ENCODE results near the gene SGMS1.
A peak's percentile ranks its signal among the peaks of the same experiment; 100 is the strongest.
"Not testable (repeated sequence)": the region's sequence is repeated elsewhere in the genome, so short reads cannot be mapped to it uniquely, and the experiment has no call there.

SGMS1 gene

GRCh38 chr10:50384238-50384637, 239.5 kb downstream of the SGMS1 start:
- Histone ChIP-seq H3K27me3 (ENCODE audit: low read depth) (no peaks in the 10 kb centered on the region; the same call in 1 of the 2 replicates), H3K36me3 (replicated peaks) (no peaks in the 10 kb centered on the region), H3K9me3 (no peaks in the 10 kb centered on the region), H3K4me3 (no peak overlapping the region), H3K4me1 (peaks cover 5% of the 10 kb centered on the region; the same call in 1 of the 2 replicates)
- DNase-seq (ENCODE audit: low spot score in 2 of 2) = no peak
- in situ Hi-C loops (cut with MboI; ENCODE audit: low sequenced_read_pairs) = no loop called here

- H3K4me3 ChIP-seq = no peak overlapping the region
- no peaks in the 10 kb centered on the region for H3K9me3 ChIP-seq
- in situ Hi-C loops (cut with MboI; ENCODE audit: low sequenced_read_pairs) = no loop called here
Measured at GRCh38 chr10:50382576-50383023, 241.2 kb downstream of the SGMS1 start.

GRCh38 chr10:50381642-50382041, 242.1 kb downstream of the SGMS1 start:
- no peaks in the 10 kb centered on the region for H3K36me3 ChIP-seq (replicated peaks)
- H3K4me1 ChIP-seq = peaks cover 5% of the 10 kb centered on the region; the same call in 1 of the 2 replicates
- in situ Hi-C loops (cut with MboI; ENCODE audit: low sequenced_read_pairs) = no loop called here
- no peak for DNase-seq (ENCODE audit: low spot score in 2 of 2)
- no peak overlapping the region for H3K4me3 ChIP-seq
- H3K27me3 ChIP-seq (ENCODE audit: low read depth) = no peaks in the 10 kb centered on the region; the same call in 1 of the 2 replicates
- H3K9me3 ChIP-seq = no peaks in the 10 kb centered on the region

More at GRCh38 chr10:50382576-50383023, 241.2 kb downstream of the SGMS1 start:
- Histone ChIP-seq H3K27me3 (ENCODE audit: low read depth) (no peaks in the 10 kb centered on the region; the same call in 1 of the 2 replicates), H3K36me3 (replicated peaks) (no peaks in the 10 kb centered on the region), H3K4me1 (peaks cover 5% of the 10 kb centered on the region; the same call in 1 of the 2 replicates)
- DNase-seq (ENCODE audit: low spot score in 2 of 2) = peak in 1 of 2 experiments; percentile 39

GRCh38 chr10:50379616-50380015, 244.1 kb downstream of the SGMS1 start:
- no peak for DNase-seq (ENCODE audit: low spot score in 2 of 2)
- in situ Hi-C loops (cut with MboI; ENCODE audit: low sequenced_read_pairs) = no loop called here

GRCh38 chr10:50375745-50376144, 248.0 kb downstream of the SGMS1 start:
- Histone ChIP-seq H3K36me3 (replicated peaks) (no peaks in the 10 kb centered on the region), H3K4me3 (no peak overlapping the region), H3K4me1 (no peaks in the 10 kb centered on the region; the same call in 1 of the 2 replicates), H3K9me3 (no peaks in the 10 kb centered on the region), H3K27me3 (ENCODE audit: low read depth) (no peaks in the 10 kb centered on the region)
- DNase-seq (ENCODE audit: low spot score in 2 of 2) = no peak
- in situ Hi-C loops (cut with MboI; ENCODE audit: low sequenced_read_pairs) = no loop called here

More at GRCh38 chr10:50379616-50380015, 244.1 kb downstream of the SGMS1 start:
- no peak overlapping the region for H3K4me3 ChIP-seq
- H3K27me3 ChIP-seq (ENCODE audit: low read depth) = no peaks in the 10 kb centered on the region; the same call in 1 of the 2 replicates
- H3K9me3 ChIP-seq = no peaks in the 10 kb centered on the region
- no peaks in the 10 kb centered on the region for H3K36me3 ChIP-seq (replicated peaks)
- H3K4me1 ChIP-seq = peaks cover 5% of the 10 kb centered on the region; the same call in 1 of the 2 replicates

GRCh38 chr10:50375051-50375452, 248.7 kb downstream of the SGMS1 start:
- Histone ChIP-seq H3K4me3 (no peak overlapping the region), H3K36me3 (replicated peaks) (no peaks in the 10 kb centered on the region), H3K9me3 (no peaks in the 10 kb centered on the region), H3K27me3 (ENCODE audit: low read depth) (no peaks in the 10 kb centered on the region), H3K4me1 (no peaks in the 10 kb centered on the region; the same call in 1 of the 2 replicates)
- in situ Hi-C loops (cut with MboI; ENCODE audit: low sequenced_read_pairs) = no loop called here
- DNase-seq (ENCODE audit: low spot score in 2 of 2) = no peak

GRCh38 chr10:50373821-50374501, 249.8 kb downstream of the SGMS1 start:
- Histone ChIP-seq H3K4me3 (no peak overlapping the region), H3K4me1 (no peaks in the 10 kb centered on the region; the same call in 1 of the 2 replicates), H3K36me3 (replicated peaks) (no peaks in the 10 kb centered on the region), H3K9me3 (no peaks in the 10 kb centered on the region), H3K27me3 (ENCODE audit: low read depth) (no peaks in the 10 kb centered on the region)
- in situ Hi-C loops (cut with MboI; ENCODE audit: low sequenced_read_pairs) = no loop called here
- no peak for DNase-seq (ENCODE audit: low spot score in 2 of 2)

GRCh38 chr10:50369931-50370330, 253.8 kb downstream of the SGMS1 start:
- in situ Hi-C loops (cut with MboI; ENCODE audit: low sequenced_read_pairs) = no loop called here
- Histone ChIP-seq H3K27me3 (ENCODE audit: low read depth) (no peaks in the 10 kb centered on the region), H3K36me3 (replicated peaks) (no peaks in the 10 kb centered on the region), H3K9me3 (no peaks in the 10 kb centered on the region), H3K4me1 (no peaks in the 10 kb centered on the region), H3K4me3 (no peak overlapping the region)
- DNase-seq (ENCODE audit: low spot score in 2 of 2) = no peak

- Histone ChIP-seq H3K4me1 (no peaks in the 10 kb centered on the region), H3K36me3 (replicated peaks) (no peaks in the 10 kb centered on the region), H3K27me3 (ENCODE audit: low read depth) (no peaks in the 10 kb centered on the region), H3K9me3 (no peaks in the 10 kb centered on the region), H3K4me3 (no peak overlapping the region)
- in situ Hi-C loops (cut with MboI; ENCODE audit: low sequenced_read_pairs) = no loop called here
- DNase-seq (ENCODE audit: low spot score in 2 of 2) = peak; percentile 34 to 37
Measured at GRCh38 chr10:50367732-50368131, 256.0 kb downstream of the SGMS1 start.

- H3K27me3 ChIP-seq (ENCODE audit: low read depth); H3K9me3 ChIP-seq; H3K4me3 ChIP-seq; H3K36me3 ChIP-seq (replicated peaks); H3K4me1 ChIP-seq; DNase-seq (ENCODE audit: low spot score in 2 of 2); in situ Hi-C loops (cut with MboI; ENCODE audit: low sequenced_read_pairs): not testable (repeated sequence)
Measured at GRCh38 chr10:50366421-50366820, 257.3 kb downstream of the SGMS1 start.

GRCh38 chr10:50364730-50365129, 259.0 kb downstream of the SGMS1 start:
- DNase-seq (ENCODE audit: low spot score in 2 of 2); H3K27me3 ChIP-seq (ENCODE audit: low read depth); H3K9me3 ChIP-seq; in situ Hi-C loops (cut with MboI; ENCODE audit: low sequenced_read_pairs); H3K4me3 ChIP-seq; H3K36me3 ChIP-seq (replicated peaks); H3K4me1 ChIP-seq: not testable (repeated sequence)

- H3K4me1 ChIP-seq = no peaks in the 10 kb centered on the region
- no peak for DNase-seq (ENCODE audit: low spot score in 2 of 2)
- H3K4me3 ChIP-seq = no peak overlapping the region
- no peaks in the 10 kb centered on the region for H3K36me3 ChIP-seq (replicated peaks)
- no peaks in the 10 kb centered on the region for H3K9me3 ChIP-seq
- H3K27me3 ChIP-seq (ENCODE audit: low read depth) = no peaks in the 10 kb centered on the region
- in situ Hi-C loops (cut with MboI; ENCODE audit: low sequenced_read_pairs) = no loop called here
Measured at GRCh38 chr10:50362547-50363125, 261.1 kb downstream of the SGMS1 start.

- Histone ChIP-seq H3K4me3 (no peak overlapping the region), H3K9me3 (no peaks in the 10 kb centered on the region), H3K4me1 (no peaks in the 10 kb centered on the region), H3K27me3 (ENCODE audit: low read depth) (no peaks in the 10 kb centered on the region), H3K36me3 (replicated peaks) (no peaks in the 10 kb centered on the region)
- in situ Hi-C loops (cut with MboI; ENCODE audit: low sequenced_read_pairs) = no loop called here
- DNase-seq (ENCODE audit: low spot score in 2 of 2) = no peak
Measured at GRCh38 chr10:50361946-50362345, 261.8 kb downstream of the SGMS1 start.

GRCh38 chr10:50360077-50360850, 263.5 kb downstream of the SGMS1 start:
- Histone ChIP-seq H3K9me3 (no peaks in the 10 kb centered on the region), H3K27me3 (ENCODE audit: low read depth) (no peaks in the 10 kb centered on the region), H3K4me3 (no peak overlapping the region), H3K4me1 (no peaks in the 10 kb centered on the region), H3K36me3 (replicated peaks) (no peaks in the 10 kb centered on the region)
- no peak for DNase-seq (ENCODE audit: low spot score in 2 of 2)
- in situ Hi-C loops (cut with MboI; ENCODE audit: low sequenced_read_pairs) = no loop called here
